NB4 (cell line): ENCODE data around the gene TSEN34.
"Not testable (repeated sequence)": the region's sequence is repeated elsewhere in the genome, so short reads cannot be mapped to it uniquely, and the experiment has no call there.

Experiments used
- DNase-seq: peaks from one replicate; pipeline ENCODE4 v3.0.0; 2010; ENCODE audit warnings: low read depth
- H3K4me3 ChIP-seq: one replicate; pipeline ENCODE4 v1.5.1; 2011; ENCODE audit warnings: mild to moderate bottlenecking, low read depth, low read length, moderate library complexity
- MAX ChIP-seq: IDR thresholded peaks from 2 replicates; pipeline ENCODE4 v1.6.1; 2011; ENCODE audit warnings: low read depth, low read length
- MYC ChIP-seq: IDR thresholded peaks from 2 replicates; pipeline ENCODE4 v1.6.1; 2011; ENCODE audit warnings: low read depth, low read length
- POLR2A ChIP-seq: IDR thresholded peaks from 2 replicates; pipeline ENCODE4 v1.6.1; 2011; ENCODE audit warnings: mild to moderate bottlenecking; ENCODE audit not compliant: insufficient read length; ENCODE audit errors: extremely low read depth
- TF ChIP-seq, protein P1 (sequence below): IDR thresholded peaks from one replicate; pipeline ENCODE4 v1.5.1; 2012; ENCODE audit warnings: low read depth, low read length

The TSEN34 gene

GRCh38 chr19:54164369-54165068 is 26.6 kb upstream of the TSEN34 start:
- H3K4me3 ChIP-seq: no peak overlapping the region
- DNase-seq: no peak
- TF ChIP-seq, protein P1, sequence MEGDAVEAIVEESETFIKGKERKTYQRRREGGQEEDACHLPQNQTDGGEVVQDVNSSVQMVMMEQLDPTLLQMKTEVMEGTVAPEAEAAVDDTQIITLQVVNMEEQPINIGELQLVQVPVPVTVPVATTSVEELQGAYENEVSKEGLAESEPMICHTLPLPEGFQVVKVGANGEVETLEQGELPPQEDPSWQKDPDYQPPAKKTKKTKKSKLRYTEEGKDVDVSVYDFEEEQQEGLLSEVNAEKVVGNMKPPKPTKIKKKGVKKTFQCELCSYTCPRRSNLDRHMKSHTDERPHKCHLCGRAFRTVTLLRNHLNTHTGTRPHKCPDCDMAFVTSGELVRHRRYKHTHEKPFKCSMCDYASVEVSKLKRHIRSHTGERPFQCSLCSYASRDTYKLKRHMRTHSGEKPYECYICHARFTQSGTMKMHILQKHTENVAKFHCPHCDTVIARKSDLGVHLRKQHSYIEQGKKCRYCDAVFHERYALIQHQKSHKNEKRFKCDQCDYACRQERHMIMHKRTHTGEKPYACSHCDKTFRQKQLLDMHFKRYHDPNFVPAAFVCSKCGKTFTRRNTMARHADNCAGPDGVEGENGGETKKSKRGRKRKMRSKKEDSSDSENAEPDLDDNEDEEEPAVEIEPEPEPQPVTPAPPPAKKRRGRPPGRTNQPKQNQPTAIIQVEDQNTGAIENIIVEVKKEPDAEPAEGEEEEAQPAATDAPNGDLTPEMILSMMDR: no peak
- TF ChIP-seq POLR2A (no peak), MYC (no peak), MAX (no peak)

GRCh38 chr19:54165222-54165621 is 25.9 kb upstream of the TSEN34 start:
- no peak overlapping the region for H3K4me3 ChIP-seq
- TF ChIP-seq, protein P1: no peak
- no peak for TF ChIP-seq MAX
- TF ChIP-seq POLR2A: no peak
- no peak for TF ChIP-seq MYC
- no peak for DNase-seq

- TF ChIP-seq POLR2A (no peak), MAX (peak; percentile 29; the same call in 1 of the 2 replicates), MYC (no peak)
- TF ChIP-seq, protein P1: peak; percentile 59
- H3K4me3 ChIP-seq: no peak overlapping the region
- DNase-seq: peak; percentile 83
Observed at GRCh38 chr19:54168174-54168917, 22.8 kb upstream of the TSEN34 start.

GRCh38 chr19:54169149-54169740 is 21.9 kb upstream of the TSEN34 start:
- H3K4me3 ChIP-seq: no peak overlapping the region
- TF ChIP-seq POLR2A (no peak), MAX (no peak), MYC (no peak)
- TF ChIP-seq, protein P1: no peak
- DNase-seq: no peak

- not testable (repeated sequence) for H3K4me3 ChIP-seq, DNase-seq
Observed at GRCh38 chr19:54171736-54172431, 19.2 kb upstream of the TSEN34 start.

GRCh38 chr19:54172471-54173358 is 18.4 kb upstream of the TSEN34 start, which contains the start of gene TMC4:
Gene TMC4 (minus strand): TSS chr19:54173160. CDS start chr19:54173117, 43 bp downstream.
- TF ChIP-seq POLR2A (no peak), MAX (no peak), MYC (no peak)
- TF ChIP-seq, protein P1: no peak
- no peak within 1 kb of the TSS for H3K4me3 ChIP-seq
- DNase-seq: no peak
